ENCODE results near the gene CFAP92. TPM values are rescaled to one million over a fixed set of nuclear protein-coding genes. Genes with fewer than 3 reads are reported as not detected.

The CFAP92 gene
- total RNA-seq, 1 donor from 2014 or later = 2.0 TPM

DNA sequence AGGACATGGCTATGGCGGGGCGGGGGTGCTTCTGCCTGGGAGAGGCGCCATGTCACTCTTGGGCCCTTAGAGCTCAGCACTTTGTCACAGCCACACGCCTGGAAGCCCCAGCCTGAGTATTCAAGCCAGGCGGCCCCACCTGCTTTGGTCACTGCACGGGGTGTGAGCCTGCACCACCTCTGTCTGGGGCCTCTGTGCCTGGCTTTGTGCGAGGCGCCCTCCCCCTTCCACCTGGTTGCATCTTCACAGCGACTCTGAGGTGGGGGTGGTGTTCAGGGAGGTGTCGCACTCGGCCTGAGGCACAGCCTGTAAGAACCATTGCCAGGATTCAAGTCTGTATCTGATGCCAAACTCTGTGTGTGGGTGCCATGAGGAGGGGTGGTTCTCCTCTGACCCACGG lies 90.4 kb downstream of the CFAP92 start:
- Histone ChIP-seq H3K9me3 (no peaks in the 10 kb centered on the region), H3K27ac (no peak overlapping the region), H3K36me3 (peaks cover 100% of the 10 kb centered on the region), H3K27me3 (ENCODE audit: low read depth) (no peaks in the 10 kb centered on the region), H3K4me1 (no peaks in the 10 kb centered on the region), H3K4me3 (no peak overlapping the region)
- DNase-seq = no peak
- TF ChIP-seq CTCF (IDR thresholded peaks at IDR 0.05) = no peak
- ATAC-seq = no peak
- intact Hi-C loops (cut with DNase I) = no loop called here

GRCh38 chr3:128902426-128902825 lies 91.5 kb downstream of the CFAP92 start:
- intact Hi-C loops (cut with DNase I) = no loop called here
- Histone ChIP-seq H3K27me3 (ENCODE audit: low read depth) (no peaks in the 10 kb centered on the region), H3K4me3 (no peak overlapping the region), H3K27ac (no peak overlapping the region), H3K4me1 (no peaks in the 10 kb centered on the region), H3K9me3 (no peaks in the 10 kb centered on the region), H3K36me3 (peaks cover 100% of the 10 kb centered on the region)
- ATAC-seq (no peak), DNase-seq (no peak)
- TF ChIP-seq CTCF (IDR thresholded peaks at IDR 0.05) = no peak

GRCh38 chr3:128895843-128896697 lies 97.8 kb downstream of the CFAP92 start:
- intact Hi-C loops (cut with DNase I) = no loop called here
- Histone ChIP-seq H3K27me3 (ENCODE audit: low read depth) (no peaks in the 10 kb centered on the region), H3K4me3 (no peak overlapping the region), H3K36me3 (peaks cover 96% of the 10 kb centered on the region), H3K27ac (no peak overlapping the region), H3K4me1 (no peaks in the 10 kb centered on the region), H3K9me3 (no peaks in the 10 kb centered on the region)
- no peak for TF ChIP-seq CTCF (IDR thresholded peaks at IDR 0.05)
- DNase-seq (no peak), ATAC-seq (no peak)

DNA sequence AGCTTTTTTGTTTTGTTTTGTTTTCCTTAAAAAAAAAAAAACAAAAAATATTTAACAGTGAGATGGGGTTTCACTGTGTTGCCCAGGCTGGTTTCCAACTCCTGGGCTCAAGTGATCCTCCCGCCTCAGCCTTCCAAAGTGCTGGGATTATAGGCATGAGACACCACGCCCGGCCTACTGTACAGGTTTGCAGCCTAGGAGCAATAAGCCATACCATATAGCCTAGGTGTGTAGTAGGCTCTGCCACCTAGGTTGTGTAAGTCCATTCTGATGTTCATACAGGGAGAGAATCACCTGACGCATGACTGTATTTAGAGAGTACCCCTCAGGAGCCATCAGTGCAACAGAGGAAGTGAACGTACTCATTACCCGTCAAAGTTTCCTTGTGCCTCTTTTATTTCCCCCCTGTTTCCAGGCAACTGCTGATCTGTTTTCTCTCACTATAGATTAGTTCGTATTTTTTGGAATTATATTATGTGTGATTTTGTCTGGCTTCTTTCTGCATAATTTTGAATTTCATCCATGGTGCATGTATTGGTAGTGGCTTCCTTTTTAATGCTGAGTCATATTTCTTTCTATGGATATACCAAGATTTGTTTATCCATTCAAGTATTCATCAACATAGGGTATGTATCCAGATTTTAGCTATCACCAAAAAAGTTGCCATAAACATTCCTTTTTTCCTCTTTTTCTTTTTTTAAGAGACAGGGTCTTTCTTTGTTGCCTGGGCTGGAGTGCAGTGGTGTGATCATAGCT lies 104.6 kb downstream of the CFAP92 start:
- Histone ChIP-seq H3K27me3 (ENCODE audit: low read depth) (no peaks in the 10 kb centered on the region), H3K4me3 (no peak overlapping the region), H3K27ac (no peak overlapping the region), H3K9me3 (no peaks in the 10 kb centered on the region), H3K36me3 (peaks cover 77% of the 10 kb centered on the region), H3K4me1 (no peaks in the 10 kb centered on the region)
- DNase-seq (no peak), ATAC-seq (no peak)
- TF ChIP-seq CTCF (IDR thresholded peaks at IDR 0.05) = no peak
- intact Hi-C loops (cut with DNase I) = no loop called here

GRCh38 chr3:128884992-128885391 lies 108.9 kb downstream of the CFAP92 start:
- Histone ChIP-seq H3K36me3 (peaks cover 66% of the 10 kb centered on the region), H3K4me1 (peaks cover 16% of the 10 kb centered on the region), H3K27ac (no peak overlapping the region), H3K27me3 (ENCODE audit: low read depth) (no peaks in the 10 kb centered on the region), H3K9me3 (no peaks in the 10 kb centered on the region), H3K4me3 (no peak overlapping the region)
- no peak for DNase-seq
- ATAC-seq = no peak
- intact Hi-C loops (cut with DNase I) = no loop called here
- TF ChIP-seq CTCF (IDR thresholded peaks at IDR 0.05) = no peak

Measured in lower lobe of right lung (tissue), 2 donors.